ENCODE data around the gene CYB5RL. TPM values are rescaled to one million over a fixed set of nuclear protein-coding genes. Genes with fewer than 3 reads are reported as not detected.
A peak's percentile ranks its signal among the peaks of the same experiment; 100 is the strongest.

The CYB5RL gene
- 1 to 10 TPM; 6.9 to 9.1 (median 7.7) TPM for total RNA-seq
- long read RNA-seq, donor 1, partial matches to known transcripts: 0 of 5 reads
- long read RNA-seq, donor 1, other reads (novel, unspliced or antisense): 5 of 5 reads
- long read RNA-seq, donor 2, partial matches to known transcripts: 2 of 2 reads
- long read RNA-seq, donor 2, other reads (novel, unspliced or antisense): 0 of 2 reads

DNA sequence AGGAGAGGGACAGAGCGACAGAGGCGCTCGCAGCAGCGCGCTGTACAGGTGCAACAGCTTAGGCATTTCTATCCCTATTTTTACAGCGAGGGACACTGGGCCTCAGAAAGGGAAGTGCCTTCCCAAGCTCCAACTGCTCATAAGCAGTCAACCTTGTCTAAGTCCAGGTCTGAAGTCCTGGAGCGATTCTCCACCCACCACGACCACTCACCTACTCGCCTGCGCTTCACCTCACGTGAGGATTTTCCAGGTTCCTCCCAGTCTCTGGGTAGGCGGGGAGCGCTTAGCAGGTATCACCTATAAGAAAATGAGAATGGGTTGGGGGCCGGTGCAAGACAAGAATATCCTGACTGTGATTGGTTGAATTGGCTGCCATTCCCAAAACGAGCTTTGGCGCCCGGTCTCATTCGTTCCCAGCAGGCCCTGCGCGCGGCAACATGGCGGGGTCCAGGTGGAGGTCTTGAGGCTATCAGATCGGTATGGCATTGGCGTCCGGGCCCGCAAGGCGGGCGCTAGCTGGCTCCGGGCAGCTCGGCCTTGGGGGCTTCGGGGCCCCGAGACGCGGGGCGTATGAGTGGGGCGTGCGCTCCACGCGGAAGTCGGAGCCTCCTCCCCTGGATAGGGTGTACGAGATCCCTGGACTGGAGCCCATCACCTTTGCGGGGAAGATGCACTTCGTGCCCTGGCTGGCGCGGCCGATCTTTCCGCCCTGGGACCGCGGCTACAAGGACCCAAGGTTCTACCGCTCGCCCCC is at the start of gene CYB5RL, which contains the start of gene MRPL37:
TSS of gene CYB5RL (minus strand) at position 266 of the 754 bp plus-strand sequence. CDS start 4,414 bp downstream, outside the sequence.
TSS of gene MRPL37 (plus strand) at position 403 of the 754 bp plus-strand sequence. CDS start at position 480, 77 bp downstream.
- Histone ChIP-seq H3K4me3 (peak within 1 kb of the TSS; percentile 81), H3K4me1 (ENCODE audit: low read depth) (peaks cover 16% of the 10 kb centered on the region), H3K36me3 (ENCODE audit: low read depth) (no peaks in the 10 kb centered on the region), H3K9me3 (no peaks in the 10 kb centered on the region)
- intact Hi-C loops (cut with DNase I, micrococcal nuclease): no loop called here
- ATAC-seq (peak; percentile 99), DNase-seq (peak; percentile 90 to 98 (median 91))
- TF ChIP-seq, protein P1, sequence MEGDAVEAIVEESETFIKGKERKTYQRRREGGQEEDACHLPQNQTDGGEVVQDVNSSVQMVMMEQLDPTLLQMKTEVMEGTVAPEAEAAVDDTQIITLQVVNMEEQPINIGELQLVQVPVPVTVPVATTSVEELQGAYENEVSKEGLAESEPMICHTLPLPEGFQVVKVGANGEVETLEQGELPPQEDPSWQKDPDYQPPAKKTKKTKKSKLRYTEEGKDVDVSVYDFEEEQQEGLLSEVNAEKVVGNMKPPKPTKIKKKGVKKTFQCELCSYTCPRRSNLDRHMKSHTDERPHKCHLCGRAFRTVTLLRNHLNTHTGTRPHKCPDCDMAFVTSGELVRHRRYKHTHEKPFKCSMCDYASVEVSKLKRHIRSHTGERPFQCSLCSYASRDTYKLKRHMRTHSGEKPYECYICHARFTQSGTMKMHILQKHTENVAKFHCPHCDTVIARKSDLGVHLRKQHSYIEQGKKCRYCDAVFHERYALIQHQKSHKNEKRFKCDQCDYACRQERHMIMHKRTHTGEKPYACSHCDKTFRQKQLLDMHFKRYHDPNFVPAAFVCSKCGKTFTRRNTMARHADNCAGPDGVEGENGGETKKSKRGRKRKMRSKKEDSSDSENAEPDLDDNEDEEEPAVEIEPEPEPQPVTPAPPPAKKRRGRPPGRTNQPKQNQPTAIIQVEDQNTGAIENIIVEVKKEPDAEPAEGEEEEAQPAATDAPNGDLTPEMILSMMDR (IDR thresholded peaks at IDR 0.05): no peak

- TF ChIP-seq, protein P1 (IDR thresholded peaks at IDR 0.05): no peak
- peak; percentile 19 for ATAC-seq
- H3K36me3 ChIP-seq (ENCODE audit: low read depth): no peaks in the 10 kb centered on the region
Observed at GRCh38 chr1:54248966-54249365, 49.1 kb upstream of the CYB5RL start.

GRCh38 chr1:54247863-54248515 is 48.2 kb upstream of the CYB5RL start:
- Histone ChIP-seq H3K36me3 (ENCODE audit: low read depth) (no peaks in the 10 kb centered on the region), H3K4me3 (no peak overlapping the region), H3K9me3 (no peaks in the 10 kb centered on the region), H3K4me1 (ENCODE audit: low read depth) (no peaks in the 10 kb centered on the region)
- no peak for DNase-seq
- intact Hi-C loops (cut with DNase I, micrococcal nuclease): no loop called here
- TF ChIP-seq, protein P1 (IDR thresholded peaks at IDR 0.05): no peak
- ATAC-seq: no peak

More at GRCh38 chr1:54248966-54249365, 49.1 kb upstream of the CYB5RL start:
- Histone ChIP-seq H3K4me3 (no peak overlapping the region), H3K4me1 (ENCODE audit: low read depth) (no peaks in the 10 kb centered on the region), H3K9me3 (no peaks in the 10 kb centered on the region)
- DNase-seq: no peak
- intact Hi-C loops (cut with DNase I, micrococcal nuclease): no loop called here

DNA sequence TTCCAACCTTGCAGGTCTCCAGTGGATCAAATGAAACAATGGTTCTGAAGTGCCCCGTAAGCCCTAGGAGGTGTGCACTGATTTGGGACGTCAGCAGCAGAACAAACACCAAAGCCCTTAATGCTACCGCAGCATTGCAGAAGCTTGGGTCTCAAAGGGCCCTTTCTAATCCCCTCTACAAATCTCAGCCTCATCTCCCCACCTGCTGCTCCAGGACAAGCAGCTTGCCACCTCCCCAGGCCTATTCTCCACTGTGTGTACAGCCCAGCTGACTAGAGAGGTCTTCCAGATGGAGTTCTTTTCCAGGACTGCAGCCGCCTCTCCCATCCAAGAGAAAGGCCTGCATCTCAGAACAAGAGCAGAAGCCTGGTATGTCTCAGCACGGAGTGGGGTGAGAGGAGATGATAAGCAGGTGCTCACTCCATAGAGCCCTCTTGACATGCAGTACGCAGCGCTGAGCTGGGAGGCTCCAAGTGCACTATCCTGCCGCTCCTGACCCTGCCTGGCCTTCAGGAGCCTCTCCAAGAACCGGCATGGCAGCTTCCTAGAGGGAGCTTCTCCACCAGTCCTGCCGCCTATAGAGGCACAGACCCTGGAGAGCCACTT is 46.4 kb upstream of the CYB5RL start:
- ATAC-seq: no peak
- DNase-seq: no peak
- intact Hi-C loops (cut with DNase I, micrococcal nuclease): no loop called here
- no peaks in the 10 kb centered on the region for H3K36me3 ChIP-seq (ENCODE audit: low read depth)
- H3K4me3 ChIP-seq: no peak overlapping the region
- H3K4me1 ChIP-seq (ENCODE audit: low read depth): no peaks in the 10 kb centered on the region
- TF ChIP-seq, protein P1 (IDR thresholded peaks at IDR 0.05): no peak
- H3K9me3 ChIP-seq: no peaks in the 10 kb centered on the region

DNA sequence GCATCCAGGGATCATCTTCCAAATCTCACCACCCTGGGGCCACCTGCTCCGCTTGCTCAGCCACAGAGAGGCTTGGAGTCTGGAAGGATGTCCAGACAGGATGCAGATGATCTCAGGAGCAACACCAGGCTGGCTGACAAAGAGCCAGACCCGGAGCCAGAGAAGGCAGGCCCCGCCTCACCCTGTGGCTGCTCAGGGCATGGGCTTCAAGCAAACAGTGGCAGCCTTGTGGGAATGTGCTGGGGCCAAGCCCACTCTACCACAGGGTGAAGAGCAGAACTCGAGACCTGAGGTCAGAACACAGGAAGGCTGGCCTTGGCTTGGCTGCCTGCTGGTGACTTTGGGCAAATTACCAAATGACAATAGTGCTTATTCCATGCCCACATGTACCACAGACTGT is 45.7 kb upstream of the CYB5RL start:
- TF ChIP-seq, protein P1 (IDR thresholded peaks at IDR 0.05): no peak
- DNase-seq (no peak), ATAC-seq (no peak)
- no peaks in the 10 kb centered on the region for H3K36me3 ChIP-seq (ENCODE audit: low read depth)
- no peak overlapping the region for H3K4me3 ChIP-seq
- intact Hi-C loops (cut with DNase I, micrococcal nuclease): no loop called here
- no peaks in the 10 kb centered on the region for H3K4me1 ChIP-seq (ENCODE audit: low read depth)
- H3K9me3 ChIP-seq: no peaks in the 10 kb centered on the region
